GM12878 (cell line): ENCODE measurements around the gene MOK. TPM values are rescaled to one million over a fixed set of nuclear protein-coding genes. Genes with fewer than 3 reads are reported as not detected.
"Not testable (repeated sequence)": the region's sequence is repeated elsewhere in the genome, so short reads cannot be mapped to it uniquely, and the experiment has no call there.

Experiments used
- ATAC-seq: fragments of 200-7000 bp; cut with Tn5 transposase; 3 replicates; pipeline ENCODE4 v1.9.1; 2020; ENCODE audit warnings: mild to moderate bottlenecking, moderate library complexity
- BruUV-seq: library from RNA; stranded (reverse); fragments of 400-500 nt; replicated peaks from 2 replicates; lab custom pipeline; 2021; lab: Mats Ljungman, UMichigan
- CTCF ChIA-PET: fragments of 300-600 bp; sonication (Branson Sonifier 250); formaldehyde crosslinking; extraction: SDS; loops from one replicate; lab custom pipeline; 2021; ENCODE audit warnings: inconsistent platforms; lab: Yijun Ruan, JAX
- POLR2A ChIA-PET: fragments of 350-600 bp; formaldehyde crosslinking; extraction: SDS; loops from one replicate; lab custom pipeline; 2021; ENCODE audit warnings: inconsistent platforms; lab: Charles Lee
- RAD21 ChIA-PET: fragments of 300-600 bp; sonication (Branson Sonifier 250); formaldehyde crosslinking; loops from one replicate; lab custom pipeline; 2023; ENCODE audit warnings: antibody characterized with exemption; ENCODE audit not compliant: unreplicated experiment; lab: Charles Lee
- SMC1A ChIA-PET: fragments of 300-600 bp; sonication (Branson Sonifier 250); formaldehyde crosslinking; loops from one replicate; lab custom pipeline; 2023; ENCODE audit not compliant: unreplicated experiment, uncharacterized antibody; lab: Charles Lee
- DNase-seq: peaks from one replicate; pipeline ENCODE4 v3.0.0-alpha.2; 2011; ENCODE audit warnings: low read depth, low spot score
- FAIRE-seq: peaks from 3 replicates; lab custom pipeline; 2011; peaks lifted over from hg19 to GRCh38; lab: Jason Lieb, UNC
- H2AFZ ChIP-seq: 2 replicates; pipeline ENCODE4 v1.6.0; 2011; ENCODE audit warnings: low read depth, low read length, control low read depth; ENCODE audit not compliant: control insufficient read depth
- H3K27ac ChIP-seq: 2 replicates; pipeline ENCODE4 v1.5.1; 2011; ENCODE audit warnings: control low read depth; ENCODE audit not compliant: control insufficient read depth, insufficient read depth
- H3K27me3 ChIP-seq, 2 experiments: replicated peaks in 1 of 2; 2 replicates each; pipeline versions ENCODE4 v1.6.0 to v1.6.1; 2011; ENCODE audit warnings: low read length in 1 of 2; ENCODE audit not compliant: control insufficient read depth in 2 of 2, insufficient read depth in 2 of 2
- H3K36me3 ChIP-seq, 2 experiments: 2 replicates each; pipeline ENCODE4 v1.5.1; 2011; ENCODE audit warnings: low read length in 1 of 2; ENCODE audit not compliant: control insufficient read depth in 2 of 2, insufficient read depth in 2 of 2
- H3K4me1 ChIP-seq: 2 replicates; pipeline ENCODE4 v1.6.1; 2011; ENCODE audit warnings: mild to moderate bottlenecking, low read length, moderate library complexity, mixed read lengths; ENCODE audit not compliant: control insufficient read depth, insufficient read depth
- H3K4me2 ChIP-seq: 2 replicates; pipeline ENCODE4 v1.6.0; 2011; ENCODE audit warnings: control low read depth; ENCODE audit not compliant: control insufficient read depth, insufficient read depth
- H3K4me3 ChIP-seq: fragments of 200-600 bp; sonication (generic); 2 replicates; pipeline ENCODE4 v1.5.1; 2016
- H3K79me2 ChIP-seq: 2 replicates; pipeline ENCODE4 v1.6.0; 2011; ENCODE audit warnings: low read length; ENCODE audit not compliant: control insufficient read depth, insufficient read depth
- H3K9ac ChIP-seq: 2 replicates; pipeline ENCODE4 v1.8.0; 2011; ENCODE audit warnings: low read length, control low read depth, mixed read lengths; ENCODE audit not compliant: control insufficient read depth, insufficient read depth
- H3K9me3 ChIP-seq: replicated peaks from 3 replicates; pipeline ENCODE4 v1.5.1; 2011; ENCODE audit warnings: mild to moderate bottlenecking, low read length; ENCODE audit not compliant: control insufficient read depth, insufficient read depth
- H4K20me1 ChIP-seq: 2 replicates; pipeline ENCODE4 v1.6.0; 2011; ENCODE audit not compliant: control insufficient read depth, insufficient read depth
- BHLHE40 ChIP-seq, 2 experiments: fragments of 450-650 bp in 1 of 2; IDR thresholded peaks; 2 replicates each; pipeline ENCODE4 v1.6.1; 2011 to 2017; ENCODE audit warnings: low read depth in 2 of 2, borderline replicate concordance in 1 of 2, improper control_type of control experiment in 1 of 2, low read length in 1 of 2, mild to moderate bottlenecking in 1 of 2
- CEBPB ChIP-seq, 2 experiments: fragments of 150-350 bp in 1 of 2; IDR thresholded peaks; 2 replicates each; pipeline ENCODE4 v1.6.1; 2012 to 2014; ENCODE audit warnings: low read depth in 2 of 2, low read length in 2 of 2, borderline replicate concordance in 1 of 2, inconsistent platforms in 1 of 2
- CHD4 ChIP-seq: fragments of 200-600 bp; sonication (generic); IDR thresholded peaks from 2 replicates; pipeline ENCODE4 v1.6.1; 2016; ENCODE audit warnings: mild to moderate bottlenecking
- EP300 ChIP-seq, 2 experiments: fragments of 150-350 bp in 1 of 2; IDR thresholded peaks; 2 replicates each; pipeline ENCODE4 v1.6.1; 2011 to 2012; ENCODE audit warnings: low read depth in 2 of 2, low read length in 2 of 2, borderline replicate concordance in 1 of 2, improper control_type of control experiment in 1 of 2, inconsistent platforms in 1 of 2; ENCODE audit not compliant: control insufficient read depth in 1 of 2
- IRF4 ChIP-seq: IDR thresholded peaks from 2 replicates; pipeline ENCODE4 v1.6.1; 2011; ENCODE audit warnings: low read depth, low read length
- LARP7 ChIP-seq: fragments of 450-650 bp; IDR thresholded peaks from 2 replicates; pipeline ENCODE4 v1.6.1; 2017; ENCODE audit warnings: mild to moderate bottlenecking
- MTA2 ChIP-seq: fragments of 450-650 bp; IDR thresholded peaks from 2 replicates; pipeline ENCODE4 v1.6.1; 2016; ENCODE audit warnings: low read depth, mild to moderate bottlenecking, moderate library complexity
- MXI1 ChIP-seq: fragments of 150-350 bp; IDR thresholded peaks from 2 replicates; pipeline ENCODE4 v1.6.1; 2011; ENCODE audit warnings: low read depth, mild to moderate bottlenecking, inconsistent platforms, low read length, improper control_type of control experiment
- PAX5 ChIP-seq: IDR thresholded peaks from 2 replicates; pipeline ENCODE4 v1.6.1; 2011; ENCODE audit warnings: low read depth, low read length, borderline replicate concordance
- RAD51 ChIP-seq: fragments of 450-650 bp; IDR thresholded peaks from 2 replicates; pipeline ENCODE4 v1.6.1; 2016; ENCODE audit warnings: moderate library complexity, mild to moderate bottlenecking, inconsistent platforms
- SMAD5 ChIP-seq: IDR thresholded peaks from 2 replicates; pipeline ENCODE4 v1.6.1; 2016; ENCODE audit warnings: antibody characterized with exemption, low read depth
- SMC3 ChIP-seq: IDR thresholded peaks from 2 replicates; pipeline ENCODE4 v1.6.1; 2011; ENCODE audit warnings: low read length, improper control_type of control experiment, borderline replicate concordance
- YBX1 ChIP-seq: fragments of 450-650 bp; IDR thresholded peaks from 2 replicates; pipeline ENCODE4 v1.6.1; 2016; ENCODE audit warnings: antibody characterized with exemption
- ZBED1 ChIP-seq: IDR thresholded peaks from 2 replicates; pipeline ENCODE4 v1.6.1; 2016; ENCODE audit warnings: borderline replicate concordance
- ZNF24 ChIP-seq: fragments of 450-650 bp; IDR thresholded peaks from 2 replicates; pipeline ENCODE4 v1.6.1; 2017; ENCODE audit warnings: antibody characterized with exemption, mild to moderate bottlenecking
- ZNF384 ChIP-seq: IDR thresholded peaks from 2 replicates; pipeline ENCODE4 v1.6.1; 2012; ENCODE audit warnings: low read depth, mild to moderate bottlenecking, low read length, improper control_type of control experiment, borderline replicate concordance
- WGBS: methylation state at CpG from one replicate; pipeline ENCODE4 v1.1.6; 2016; ENCODE audit warnings: low lambda C conversion rate; ENCODE audit not compliant: insufficient replicate concordance, insufficient coverage; ENCODE audit errors: missing lambda C conversion rate; 5-methylcytosine and 5-hydroxymethylcytosine counted together
- in situ Hi-C: fragments of 300-500 bp; cut with MboI; formaldehyde crosslinking; loops from 9 replicates; pipeline ENCODE4 v1.14.3; 2018; ENCODE audit warnings: mixed read lengths
- intact Hi-C: fragments of 100-400 bp; cut with micrococcal nuclease; formaldehyde crosslinking; loops from one replicate; pipeline ENCODE4 v1.14.2; 2022; ENCODE audit not compliant: unreplicated experiment
- polyA plus RNA-seq, 11 experiments: library from polyadenylated mRNA; depleted of rRNA in 4 of 11; unstranded in 6 of 11; stranded (reverse) in 5 of 11; fragments of >200 nt; fragmentation: Nextera tagmentation in 4 of 11; fragmentation: Illumina TruSeq in 1 of 11; extraction: Ambion mirVana in 4 of 11; extraction: Trizol in 1 of 11; gene quantifications; 1 replicate in 1 of 11; 2 replicates in 10 of 11; pipeline versions ENCODE4 v1.2.1 to v1.2.3, GENCODE V29; 2011 to 2016; ENCODE audit warnings: inconsistent platforms in 2 of 11, missing spikeins in 2 of 11, low read depth in 1 of 11
- total RNA-seq, 4 experiments: library from RNA; depleted of rRNA in 3 of 4; stranded (reverse); fragments of >200 nt in 3 of 4; fragmentation: Illumina TruSeq in 1 of 4; extraction: Trizol in 1 of 4; gene quantifications; 2 replicates each; pipeline versions ENCODE4 v1.2.1 to v1.2.3, GENCODE V29; 2013 to 2021
- TF ChIP-seq, protein P1 (sequence below): fragments of 450-650 bp; IDR thresholded peaks from 2 replicates; pipeline ENCODE4 v1.6.1; 2016; ENCODE audit warnings: mild to moderate bottlenecking
- TF ChIP-seq, protein P2 (sequence below): fragments of 450-650 bp; IDR thresholded peaks from 2 replicates; pipeline ENCODE4 v1.6.1; 2014; ENCODE audit warnings: mild to moderate bottlenecking

Gene MOK
- total and polyA plus RNA-seq, 10 of the 15 experiments (the other 5 are each of a cell fraction or from before 2014, with no cell fraction given): 0.10 to 3.0 (median 1.4) TPM

DNA sequence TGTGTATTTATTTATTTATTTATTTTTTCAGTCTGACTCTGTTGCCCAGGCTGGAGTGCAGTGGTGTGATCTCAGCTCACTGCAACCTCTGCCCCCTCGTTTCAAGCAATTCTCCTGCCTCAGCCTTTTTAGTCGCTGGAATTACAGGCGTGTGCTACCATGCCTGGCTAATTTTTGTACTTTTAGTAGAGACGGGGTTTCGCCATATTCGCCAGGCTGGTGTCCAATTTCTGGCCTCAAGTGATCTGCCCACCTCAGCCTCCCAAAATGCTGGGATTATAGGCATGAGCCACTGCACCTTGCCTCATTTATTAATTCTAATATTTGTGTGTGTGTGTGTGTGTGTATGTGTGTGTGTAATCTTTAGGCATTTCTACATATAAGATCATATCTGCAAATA is 24.4 kb upstream of the MOK start:
- H3K4me2 ChIP-seq, H2AFZ ChIP-seq, H3K27me3 ChIP-seq, H3K4me3 ChIP-seq, BruUV-seq, H3K36me3 ChIP-seq, H3K79me2 ChIP-seq, H3K9me3 ChIP-seq, H4K20me1 ChIP-seq, SMC1A ChIA-PET, CTCF ChIA-PET, H3K4me1 ChIP-seq, intact Hi-C loops, H3K9ac ChIP-seq, FAIRE-seq, H3K27ac ChIP-seq, in situ Hi-C loops, ATAC-seq, DNase-seq: not testable (repeated sequence)
- ChIA-PET RAD21 (interaction anchor here (0.6 kb wide), 1 partner anchor 254 kb away, joined by 3 read pairs; no protein-coding TSS in a partner anchor), POLR2A (interaction anchor here (1.1 kb wide), 1 partner anchor 62 kb away, joined by 3 read pairs; no protein-coding TSS in a partner anchor)
- WGBS: 84% methylated on average over 6 of the region's 6 CpGs

DNA sequence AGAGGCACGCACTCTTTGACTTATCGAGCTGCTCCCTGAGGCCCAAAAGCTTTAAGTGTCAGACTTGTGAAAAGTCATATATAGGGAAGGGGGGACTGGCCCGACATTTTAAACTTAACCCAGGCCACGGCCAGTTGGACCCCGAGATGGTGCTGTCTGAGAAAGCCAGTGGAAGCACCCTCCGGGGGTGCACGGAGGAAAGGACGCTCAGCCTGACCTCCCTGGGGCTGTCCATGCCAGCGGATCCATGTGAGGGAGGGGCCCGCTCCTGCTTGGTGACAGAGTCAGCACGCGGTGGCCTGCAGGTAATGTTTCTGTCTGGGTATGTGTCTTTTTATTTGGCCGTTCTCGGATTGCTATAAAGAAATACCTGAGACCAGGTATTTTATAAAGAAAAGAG is 21.6 kb upstream of the MOK start:
- no peak for DNase-seq
- H3K9me3 ChIP-seq: no peaks in the 10 kb centered on the region
- no peak overlapping the region for H3K9ac ChIP-seq
- H3K4me2 ChIP-seq: no peak overlapping the region
- H4K20me1 ChIP-seq: no peaks in the 10 kb centered on the region
- no peaks in the 10 kb centered on the region for H3K4me1 ChIP-seq
- ChIA-PET POLR2A (no interaction called here), CTCF (no interaction called here), RAD21 (no interaction called here), SMC1A (no interaction called here)
- in situ Hi-C loops: no loop called here
- no peak for ATAC-seq
- H3K27me3 ChIP-seq: no peaks in the 10 kb centered on the region
- H3K36me3 ChIP-seq: peaks cover 0 to 3% of the 10 kb centered on the region in 2 experiments; a peak in 2 of 4 replicates
- no peak overlapping the region for H3K4me3 ChIP-seq
- H3K79me2 ChIP-seq: no peaks in the 10 kb centered on the region
- no peak for FAIRE-seq
- no peak overlapping the region for H2AFZ ChIP-seq
- no peak overlapping the region for H3K27ac ChIP-seq
- no TSS peak for BruUV-seq
- WGBS: 96% methylated on average over 14 of the region's 14 CpGs
- intact Hi-C loops: no loop called here
- TF ChIP-seq IRF4 (no peak), PAX5 (no peak), MTA2 (no peak), RAD51 (no peak), CHD4 (no peak), ZBED1 (no peak), ZNF384 (no peak), CEBPB (IDR thresholded peaks at IDR 0.05; ENCODE audit: borderline replicate concordance in 1 of 2, low read depth in 2 of 2, low read length in 2 of 2) (no peak), SMAD5 (no peak), BHLHE40 (IDR thresholded peaks at IDR 0.05; ENCODE audit: borderline replicate concordance in 1 of 2, low read depth in 2 of 2, low read length in 1 of 2) (no peak), YBX1 (no peak), EP300 (IDR thresholded peaks at IDR 0.05; ENCODE audit: borderline replicate concordance in 1 of 2, control insufficient read depth in 1 of 2, low read depth in 2 of 2, low read length in 2 of 2) (no peak), SMC3 (no peak), ZNF24 (no peak), LARP7 (no peak), MXI1 (no peak)
- TF ChIP-seq, protein P1, sequence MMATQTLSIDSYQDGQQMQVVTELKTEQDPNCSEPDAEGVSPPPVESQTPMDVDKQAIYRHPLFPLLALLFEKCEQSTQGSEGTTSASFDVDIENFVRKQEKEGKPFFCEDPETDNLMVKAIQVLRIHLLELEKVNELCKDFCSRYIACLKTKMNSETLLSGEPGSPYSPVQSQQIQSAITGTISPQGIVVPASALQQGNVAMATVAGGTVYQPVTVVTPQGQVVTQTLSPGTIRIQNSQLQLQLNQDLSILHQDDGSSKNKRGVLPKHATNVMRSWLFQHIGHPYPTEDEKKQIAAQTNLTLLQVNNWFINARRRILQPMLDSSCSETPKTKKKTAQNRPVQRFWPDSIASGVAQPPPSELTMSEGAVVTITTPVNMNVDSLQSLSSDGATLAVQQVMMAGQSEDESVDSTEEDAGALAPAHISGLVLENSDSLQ: no peak
- TF ChIP-seq, protein P2, sequence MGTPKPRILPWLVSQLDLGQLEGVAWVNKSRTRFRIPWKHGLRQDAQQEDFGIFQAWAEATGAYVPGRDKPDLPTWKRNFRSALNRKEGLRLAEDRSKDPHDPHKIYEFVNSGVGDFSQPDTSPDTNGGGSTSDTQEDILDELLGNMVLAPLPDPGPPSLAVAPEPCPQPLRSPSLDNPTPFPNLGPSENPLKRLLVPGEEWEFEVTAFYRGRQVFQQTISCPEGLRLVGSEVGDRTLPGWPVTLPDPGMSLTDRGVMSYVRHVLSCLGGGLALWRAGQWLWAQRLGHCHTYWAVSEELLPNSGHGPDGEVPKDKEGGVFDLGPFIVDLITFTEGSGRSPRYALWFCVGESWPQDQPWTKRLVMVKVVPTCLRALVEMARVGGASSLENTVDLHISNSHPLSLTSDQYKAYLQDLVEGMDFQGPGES: no peak
